ENCODE measurements around the gene DNAH10.

- TF ChIP-seq YY1 (IDR thresholded peaks at IDR 0.05; ENCODE audit: insufficient read depth, insufficient read length) (no peak), ZNF274 (IDR thresholded peaks at IDR 0.05; ENCODE audit: low read depth, low read length) (no peak), SUZ12 (IDR thresholded peaks at IDR 0.05; ENCODE audit: extremely low read depth, insufficient read depth, insufficient read length) (no peak)
Measured at GRCh38 chr12:123950476-123951349, 188.6 kb downstream of the DNAH10 start.
